ENCODE results near the gene WNT5A.

The WNT5A gene

DNA sequence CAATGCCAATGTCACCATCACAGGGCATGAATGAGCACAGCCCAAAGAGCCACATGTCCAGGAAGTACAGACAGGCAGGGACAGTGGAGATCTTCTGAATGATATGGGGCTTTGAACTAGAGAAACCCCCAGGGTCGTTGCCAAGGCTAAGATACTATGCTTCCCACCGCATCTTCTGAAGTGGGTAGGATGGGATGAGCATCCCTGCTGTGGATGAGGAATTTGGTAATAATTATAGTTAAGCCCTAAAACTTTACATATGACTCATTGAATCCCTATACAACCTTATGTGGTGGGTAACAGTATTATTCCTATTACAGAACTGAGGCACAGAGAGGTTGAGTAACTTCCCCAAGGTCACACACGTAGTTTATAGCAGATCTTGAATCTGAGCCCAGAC lies 44.2 kb downstream of the WNT5A start:
- no peak for DNase-seq

DNA sequence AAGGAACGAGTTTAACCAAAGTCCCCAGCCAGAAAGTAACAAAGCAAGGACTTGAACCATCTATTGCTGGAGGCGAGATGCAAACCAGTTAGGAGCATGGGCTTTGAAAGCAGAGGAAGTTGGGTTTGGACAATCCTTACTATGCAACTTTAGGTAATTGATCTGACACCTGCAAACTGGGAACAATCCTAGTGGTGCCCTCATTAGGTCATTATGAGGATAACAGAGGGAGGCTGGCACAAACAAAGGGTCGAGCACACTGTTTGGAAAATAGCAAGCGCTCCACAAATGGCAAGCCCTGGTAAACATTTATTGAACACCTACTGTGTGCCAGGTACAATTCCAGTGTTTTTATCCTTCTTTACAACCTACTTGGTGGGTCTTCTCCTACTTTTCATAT lies 45.6 kb downstream of the WNT5A start:
- no peak for DNase-seq

DNA sequence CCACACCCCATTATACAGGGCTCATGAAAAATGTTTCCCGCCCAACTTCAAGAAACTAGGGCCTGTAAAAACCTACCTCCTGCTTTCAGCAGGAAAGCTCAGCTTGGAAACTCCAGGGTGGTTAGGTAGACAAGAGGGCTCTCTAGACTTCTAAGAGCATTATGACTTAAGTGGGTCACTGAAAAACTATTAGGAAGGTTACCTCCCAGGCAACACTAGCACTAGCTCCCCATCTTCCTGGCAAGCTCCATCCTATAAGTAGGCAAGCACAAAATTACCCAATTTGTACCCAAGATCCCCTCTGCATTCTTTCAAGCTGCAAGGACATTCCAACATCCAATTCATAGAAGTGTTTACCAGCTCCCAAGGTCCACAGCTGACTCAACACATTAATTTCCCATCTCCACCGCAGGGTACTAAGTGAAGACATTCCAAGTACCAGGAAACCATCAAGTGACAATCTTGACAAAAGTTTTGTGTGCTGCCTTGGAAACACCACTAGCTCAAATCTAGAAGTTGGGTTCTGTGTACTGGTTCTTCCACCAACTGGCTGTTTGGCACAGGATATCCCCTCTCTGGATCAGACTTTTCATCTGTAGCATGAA lies 46.9 kb downstream of the WNT5A start:
- no peak for DNase-seq

DNA sequence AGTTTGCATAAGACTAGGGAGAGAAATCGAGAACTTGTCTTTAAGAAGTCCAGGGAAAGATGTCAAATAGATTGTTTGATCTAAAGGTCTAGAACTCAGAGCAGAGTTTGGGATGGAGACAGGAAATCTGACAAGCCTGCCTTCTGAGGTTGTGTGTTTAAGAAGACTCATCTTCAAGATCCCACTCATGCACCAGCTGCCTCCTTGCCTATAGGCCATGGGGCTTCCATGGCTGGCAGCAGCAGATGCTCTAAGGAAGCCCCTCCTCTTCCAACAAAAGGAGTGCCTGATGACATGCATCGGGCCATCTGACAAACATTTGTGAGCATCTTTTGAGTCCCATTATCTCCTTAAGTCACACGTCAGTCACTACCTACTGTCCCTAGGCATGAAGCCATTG lies 47.4 kb downstream of the WNT5A start:
- DNase-seq = no peak

DNA sequence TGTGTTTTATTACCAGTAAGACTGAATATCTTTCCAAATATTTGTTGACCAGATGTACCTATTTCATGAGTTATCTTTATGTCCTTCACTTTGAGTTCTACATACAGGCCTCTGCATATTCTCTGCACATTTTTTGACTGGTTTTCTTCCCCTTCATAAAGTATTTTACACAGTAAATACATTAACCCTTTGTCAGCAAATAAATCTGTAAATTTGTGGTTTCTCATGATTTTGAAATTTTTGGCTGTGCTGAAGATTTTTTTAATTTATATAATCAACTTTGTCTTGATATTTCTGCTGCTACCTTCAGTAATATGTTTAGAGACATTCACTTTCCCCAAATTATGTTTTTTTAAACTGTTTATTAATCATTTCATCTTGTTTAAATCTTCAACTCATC lies 50.5 kb downstream of the WNT5A start:
- DNase-seq = no peak

DNA sequence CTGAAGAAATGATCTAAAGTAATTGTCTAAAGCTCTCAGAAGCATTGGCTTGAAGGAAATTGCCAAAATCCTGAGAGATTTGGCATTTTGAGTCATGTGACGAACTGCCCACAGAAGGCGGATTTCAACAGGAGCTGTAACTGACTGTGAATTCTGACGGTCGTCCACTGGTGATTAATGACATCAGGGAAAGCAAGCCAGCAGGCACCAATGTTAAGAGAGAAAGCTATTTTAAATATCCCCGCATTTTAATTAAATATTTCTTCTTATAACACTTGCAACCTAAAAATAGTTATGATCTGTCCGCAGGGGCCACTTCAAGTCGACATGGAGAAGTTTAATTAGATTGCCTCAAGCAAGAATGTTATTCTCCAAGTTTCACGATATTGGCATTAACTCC lies 51.6 kb downstream of the WNT5A start:
- no peak for DNase-seq

DNA sequence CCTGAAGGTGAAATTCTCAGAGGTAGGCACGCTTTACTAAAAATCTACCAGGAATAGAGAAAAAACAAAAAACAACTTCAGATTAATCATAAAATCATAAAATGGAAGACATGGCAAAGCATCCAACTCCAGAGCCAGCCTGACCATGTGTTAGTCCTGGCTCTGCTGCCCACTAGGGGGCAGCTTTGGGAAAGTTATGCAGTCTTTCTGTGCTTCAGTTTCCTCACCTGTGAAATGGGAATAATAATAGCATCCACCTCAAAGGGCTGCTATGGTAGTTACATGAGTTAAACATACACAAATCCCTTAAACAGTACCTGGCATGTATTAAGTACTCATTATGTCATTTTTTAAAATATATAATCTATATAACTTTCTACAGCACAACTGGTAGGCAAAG lies 52.3 kb downstream of the WNT5A start:
- no peak for DNase-seq

DNA sequence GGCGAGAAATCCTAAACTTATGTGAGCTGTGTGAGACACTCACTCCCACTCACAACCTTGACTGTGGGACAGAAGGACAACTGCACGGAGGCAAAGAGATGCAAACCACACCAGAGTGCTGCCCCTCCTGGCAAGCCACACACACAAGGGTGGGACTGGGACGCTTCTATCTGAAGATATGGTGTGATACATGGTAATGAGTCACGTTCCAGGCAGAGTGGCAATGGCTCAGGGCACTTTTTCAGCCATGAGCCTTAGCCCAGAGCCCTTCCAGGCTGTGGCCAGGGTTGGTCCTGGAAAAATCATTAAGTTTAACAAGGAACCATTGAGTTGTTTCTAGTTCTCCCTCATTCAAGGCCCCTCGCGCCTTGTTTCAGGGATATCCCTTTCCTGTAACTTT lies 56.1 kb downstream of the WNT5A start:
- DNase-seq = no peak

DNA sequence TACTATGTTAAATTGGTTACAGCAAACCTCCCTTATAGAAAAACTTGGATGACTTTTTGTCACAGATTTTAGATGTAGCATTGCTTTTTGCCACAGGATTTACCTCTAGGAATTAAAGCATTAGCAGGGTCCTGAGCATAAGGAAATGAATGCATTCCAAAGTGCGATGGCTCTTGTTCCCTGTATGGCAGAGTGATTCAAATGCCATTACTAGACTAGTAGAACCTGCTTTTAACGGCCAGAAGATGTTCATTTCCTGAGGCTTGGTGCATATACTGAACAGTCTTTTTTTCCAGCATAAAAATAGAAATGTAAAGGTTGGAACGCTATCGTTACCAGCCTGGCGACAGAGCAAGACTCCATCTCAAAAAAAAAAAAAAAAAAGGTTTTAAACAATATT lies 59.4 kb downstream of the WNT5A start:
- DNase-seq = no peak

DNA sequence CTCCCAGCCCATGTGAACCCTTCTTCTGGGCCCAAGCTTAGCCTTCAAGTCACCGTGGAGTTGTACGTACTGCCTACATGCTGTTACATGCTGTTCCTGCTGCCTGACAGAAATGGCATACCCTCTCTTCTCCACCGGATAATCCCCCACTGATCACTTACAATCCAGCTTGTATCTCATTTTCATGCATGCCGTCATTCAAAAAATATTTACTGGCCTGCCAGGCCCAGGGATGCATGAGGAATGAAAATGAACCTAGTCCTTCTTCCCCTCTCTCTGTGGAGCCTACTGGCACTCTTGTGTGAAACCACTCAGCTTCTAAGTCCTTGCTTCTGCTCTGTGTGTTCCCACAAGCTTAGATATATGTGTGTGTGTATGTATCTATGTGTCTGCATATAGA lies 60.6 kb downstream of the WNT5A start:
- DNase-seq = no peak

DNA sequence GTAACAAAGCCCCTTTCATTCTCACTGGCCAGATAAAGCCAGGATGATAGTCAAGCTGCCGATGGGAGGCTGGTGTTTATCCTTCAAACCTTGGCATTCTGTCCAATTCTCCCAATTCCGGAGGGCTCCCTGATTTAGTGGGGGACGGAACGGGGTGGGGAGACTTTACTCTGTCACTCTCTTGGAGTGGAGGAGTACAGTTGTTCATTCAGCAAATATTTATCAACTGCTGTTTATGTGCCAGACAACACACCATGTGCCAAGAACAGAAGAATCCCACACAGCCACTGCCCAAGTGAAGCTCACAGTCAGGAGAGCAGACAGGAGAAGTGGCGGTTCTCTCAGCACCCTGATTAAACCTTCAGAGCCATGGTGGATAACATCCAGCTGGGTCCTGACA lies 63.3 kb downstream of the WNT5A start:
- no peak for DNase-seq

DNA sequence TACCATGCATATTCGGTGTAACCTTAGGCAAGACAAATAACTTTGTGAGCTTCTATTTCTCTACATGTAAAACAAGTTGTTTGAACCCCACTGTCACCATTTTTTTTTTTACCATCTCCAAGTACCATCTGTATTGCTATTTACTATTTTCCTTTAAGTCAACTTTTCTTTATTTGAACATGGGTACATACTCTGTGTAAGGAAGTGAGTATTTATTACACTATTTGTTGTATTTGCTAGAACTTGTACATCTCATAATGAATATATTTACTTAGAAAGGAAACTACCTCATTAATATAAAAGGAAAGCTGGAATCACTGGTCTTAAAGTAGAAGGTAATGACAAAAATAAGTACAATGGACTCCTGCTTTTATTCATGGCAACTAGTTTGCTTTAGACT lies 69.9 kb downstream of the WNT5A start:
- no peak for DNase-seq

DNA sequence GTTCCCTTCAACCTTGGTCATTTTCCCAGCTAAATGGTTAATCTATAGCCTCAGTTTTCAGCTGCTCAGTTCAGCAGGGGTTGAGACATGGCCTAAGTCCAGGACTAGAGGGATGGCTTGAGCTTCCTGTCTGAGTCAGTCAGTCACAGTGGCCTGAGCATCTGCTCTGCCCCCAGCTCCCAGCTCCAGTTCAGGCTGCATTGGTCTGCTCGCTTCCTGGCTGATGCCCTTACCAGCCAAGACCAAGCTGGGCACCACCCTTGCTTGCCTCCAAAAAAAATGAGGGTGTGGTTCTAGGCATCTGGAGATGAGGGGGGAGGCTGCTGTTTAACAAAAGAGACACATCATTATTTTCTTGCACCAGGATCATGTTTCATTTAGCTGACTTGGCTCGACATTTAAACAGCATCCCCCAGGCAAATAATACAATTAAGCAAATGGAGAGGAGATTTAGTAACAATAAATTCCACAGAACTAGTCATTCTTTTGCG lies 70.7 kb downstream of the WNT5A start:
- DNase-seq = no peak

Measured in NCI-H1092 treated with DMSO at 0.1 percent for 48 hours (cell line).